H9 (cell line): ENCODE results near the gene TPM2. TPM values are rescaled to one million over a fixed set of nuclear protein-coding genes. Genes with fewer than 3 reads are reported as not detected.

Experiments used
- DNase-seq: peaks from one replicate; pipeline ENCODE4 v3.0.0-alpha.2; 2017
- H2AFZ ChIP-seq: one replicate; pipeline ENCODE4 v1.6.1; 2013; ENCODE audit warnings: mild to moderate bottlenecking, low read length, control low read depth, moderate library complexity
- H2AK5ac ChIP-seq: 2 replicates; pipeline ENCODE4 v1.6.1; 2013; ENCODE audit warnings: low read length, control low read depth, mixed read lengths; ENCODE audit not compliant: insufficient read length
- H2BK120ac ChIP-seq: one replicate; pipeline ENCODE4 v1.6.1; 2013; ENCODE audit warnings: low read depth, mild to moderate bottlenecking, low read length, control low read depth, inconsistent platforms; ENCODE audit not compliant: poor library complexity, severe bottlenecking
- H2BK12ac ChIP-seq: 2 replicates; pipeline ENCODE4 v1.6.1; 2013; ENCODE audit warnings: low read length, control low read depth, mixed read lengths, low read depth; ENCODE audit not compliant: insufficient read length
- H2BK15ac ChIP-seq: 2 replicates; pipeline ENCODE4 v1.6.1; 2013; ENCODE audit warnings: low read depth, low read length, control low read depth
- H2BK20ac ChIP-seq: one replicate; pipeline ENCODE4 v1.6.1; 2013; ENCODE audit warnings: low read depth, mild to moderate bottlenecking, low read length, control low read depth, inconsistent platforms; ENCODE audit not compliant: poor library complexity, severe bottlenecking
- H2BK5ac ChIP-seq: 2 replicates; pipeline ENCODE4 v1.6.1; 2013; ENCODE audit warnings: low read length, control low read depth, mixed read lengths; ENCODE audit not compliant: insufficient read length
- H3K14ac ChIP-seq: 2 replicates; pipeline ENCODE4 v1.6.1; 2013; ENCODE audit warnings: low read length, control low read depth; ENCODE audit not compliant: insufficient read depth
- H3K18ac ChIP-seq: 2 replicates; pipeline ENCODE4 v1.6.1; 2013; ENCODE audit warnings: low read depth, mild to moderate bottlenecking, mixed read lengths, low read length, control low read depth; ENCODE audit not compliant: insufficient read length
- H3K23ac ChIP-seq: 2 replicates; pipeline ENCODE4 v1.6.1; 2013; ENCODE audit warnings: low read length, control low read depth, mixed read lengths, low read depth; ENCODE audit not compliant: insufficient read length
- H3K23me2 ChIP-seq: 2 replicates; pipeline ENCODE4 v1.6.1; 2013; ENCODE audit warnings: low read depth, mild to moderate bottlenecking, mixed read lengths, low read length, control low read depth; ENCODE audit not compliant: insufficient read length, poor library complexity, severe bottlenecking
- H3K27ac ChIP-seq: 2 replicates; pipeline ENCODE4 v1.5.1; 2013; ENCODE audit warnings: low read length, control low read depth, mixed read lengths, low read depth; ENCODE audit not compliant: insufficient read length
- H3K27me3 ChIP-seq: 2 replicates; pipeline ENCODE4 v1.6.1; 2013; ENCODE audit warnings: low read length, control low read depth, inconsistent platforms; ENCODE audit not compliant: insufficient read depth
- H3K4ac ChIP-seq: 2 replicates; pipeline ENCODE4 v1.6.1; 2013; ENCODE audit warnings: low read depth, mild to moderate bottlenecking, control low read depth, inconsistent platforms, low read length, moderate library complexity
- H3K4me1 ChIP-seq: 2 replicates; pipeline ENCODE4 v1.6.1; 2013; ENCODE audit warnings: low read length, control low read depth, inconsistent platforms; ENCODE audit not compliant: insufficient read depth
- H3K4me2 ChIP-seq: 2 replicates; pipeline ENCODE4 v1.6.1; 2013; ENCODE audit warnings: low read length, control low read depth, mixed read lengths; ENCODE audit not compliant: insufficient read length, insufficient read depth
- H3K56ac ChIP-seq: 2 replicates; pipeline ENCODE4 v1.6.1; 2013; ENCODE audit warnings: low read depth, mild to moderate bottlenecking, mixed read lengths, low read length, control low read depth; ENCODE audit not compliant: insufficient read length
- H3K79me1 ChIP-seq: 2 replicates; pipeline ENCODE4 v1.6.1; 2013; ENCODE audit warnings: low read depth, mild to moderate bottlenecking, moderate library complexity, low read length, control low read depth, inconsistent platforms; ENCODE audit not compliant: insufficient read depth, poor library complexity, severe bottlenecking
- H3K79me2 ChIP-seq: 2 replicates; pipeline ENCODE4 v1.6.1; 2013; ENCODE audit warnings: low read length, control low read depth, inconsistent platforms; ENCODE audit not compliant: insufficient read depth
- H3K9ac ChIP-seq: 2 replicates; pipeline ENCODE4 v1.6.1; 2013; ENCODE audit warnings: low read length, control low read depth, mixed read lengths; ENCODE audit not compliant: insufficient read length; ENCODE audit errors: extremely low read depth
- H3K9me3 ChIP-seq: one replicate; pipeline ENCODE4 v1.6.1; 2013; ENCODE audit warnings: low read depth, low read length, inconsistent platforms; ENCODE audit not compliant: control insufficient read depth
- H3T11ph ChIP-seq: one replicate; pipeline ENCODE4 v1.6.1; 2013; ENCODE audit warnings: mild to moderate bottlenecking, low read length, control low read depth, inconsistent platforms
- H4K20me1 ChIP-seq: one replicate; pipeline ENCODE4 v1.6.1; 2013; ENCODE audit not compliant: control insufficient read depth, insufficient read length, insufficient read depth
- H4K5ac ChIP-seq: 2 replicates; pipeline ENCODE4 v1.6.1; 2013; ENCODE audit warnings: low read depth, mild to moderate bottlenecking, mixed read lengths, low read length, control low read depth; ENCODE audit not compliant: insufficient read length
- H4K8ac ChIP-seq: replicated peaks from 2 replicates; pipeline ENCODE4 v1.6.1; 2013; ENCODE audit warnings: low read length, control low read depth, mixed read lengths, low read depth; ENCODE audit not compliant: insufficient read length
- H4K91ac ChIP-seq: 2 replicates; pipeline ENCODE4 v1.6.1; 2013; ENCODE audit warnings: low read depth, mild to moderate bottlenecking, moderate library complexity, mixed read lengths, low read length, control low read depth; ENCODE audit not compliant: insufficient read length
- H3K27ac Mint-ChIP-seq, 3 experiments: 2 replicates in 2 of 3; 3 replicates in 1 of 3; pipeline ENCODE4 v1.8.0; 2020 to 2021; ENCODE audit warnings: mixed read lengths in 3 of 3, mild to moderate bottlenecking in 1 of 3, moderate library complexity in 1 of 3
- H3K27me3 Mint-ChIP-seq: 2 replicates; pipeline ENCODE4 v1.8.0; 2021; ENCODE audit warnings: low read depth, mild to moderate bottlenecking, moderate library complexity, mixed read lengths
- H3K36me3 Mint-ChIP-seq, 3 experiments: 2 replicates in 2 of 3; 3 replicates in 1 of 3; pipeline ENCODE4 v1.8.0; 2020 to 2021; ENCODE audit warnings: low read depth in 3 of 3, mixed read lengths in 3 of 3; ENCODE audit not compliant: insufficient read depth in 1 of 3
- H3K4me1 Mint-ChIP-seq, 2 experiments: 2 replicates each; pipeline ENCODE4 v1.8.0; 2020; ENCODE audit warnings: mixed read lengths in 2 of 2
- H3K4me3 Mint-ChIP-seq, 2 experiments: 2 replicates in 1 of 2; 3 replicates in 1 of 2; pipeline ENCODE4 v1.8.0; 2020 to 2021; ENCODE audit warnings: mild to moderate bottlenecking in 2 of 2, mixed read lengths in 2 of 2, moderate library complexity in 1 of 2
- H3K9me3 Mint-ChIP-seq, 2 experiments: 2 replicates in 1 of 2; 3 replicates in 1 of 2; pipeline ENCODE4 v1.8.0; 2020; ENCODE audit warnings: mild to moderate bottlenecking in 2 of 2, mixed read lengths in 2 of 2, moderate library complexity in 1 of 2
- CTCF ChIP-seq: fragments of 200-600 bp; sonication (generic); conservative IDR thresholded peaks from 3 replicates; pipeline ENCODE4 v1.8.0; 2021; ENCODE audit warnings: antibody characterized with exemption, mild to moderate bottlenecking
- WGBS: extraction: QIAGEN DNeasy Blood & Tissue Kit; methylation state at CpG from one replicate; pipeline ENCODE4 v1.1.7; 2013; ENCODE audit warnings: missing lambda C conversion rate, low lambda C conversion rate, mixed read lengths; ENCODE audit not compliant: insufficient read length; ENCODE audit errors: extremely low coverage; 5-methylcytosine and 5-hydroxymethylcytosine counted together
- total RNA-seq: library from RNA; stranded (reverse); gene quantifications from 2 replicates; pipeline ENCODE4 v1.2.1, GENCODE V29; 2021

Gene TPM2
- total RNA-seq, 1 experiment from 2014 or later, result 225 TPM

GRCh38 chr9:35717132-35717870, 27.6 kb upstream of the TPM2 start:
- Histone ChIP-seq H4K5ac (no peak overlapping the region), H3K56ac (no peak overlapping the region), H4K8ac (no peak overlapping the region), H3K14ac (no peak overlapping the region), H2BK120ac (no peak overlapping the region), H3K9me3 (no peaks in the 10 kb centered on the region), H2BK20ac (no peak overlapping the region), H2BK12ac (no peak overlapping the region), H3K27me3 (no peaks in the 10 kb centered on the region), H2BK5ac (no peak overlapping the region), H3K79me2 (no peaks in the 10 kb centered on the region), H2BK15ac (no peak overlapping the region), H3K4ac (no peak overlapping the region), H3K27ac (no peak overlapping the region), H3K4me1 (no peaks in the 10 kb centered on the region), H3K4me2 (no peak overlapping the region), H3K79me1 (no peaks in the 10 kb centered on the region), H2AFZ (no peak overlapping the region), H2AK5ac (no peak overlapping the region), H4K91ac (no peak overlapping the region), H3K23ac (no peak overlapping the region), H3K18ac (no peak overlapping the region), H3K23me2 (no peaks in the 10 kb centered on the region), H4K20me1 (no peaks in the 10 kb centered on the region), H3K9ac (no peak overlapping the region), H3T11ph (no peak overlapping the region)
- Mint-ChIP-seq H3K4me3 (no peak overlapping the region), H3K36me3 (peaks cover 52 to 97% (median 90%) of the 10 kb centered on the region in 3 experiments), H3K4me1 (peaks cover 0 to 9% of the 10 kb centered on the region in 2 experiments; a peak in 2 of 4 replicates), H3K9me3 (no peaks in the 10 kb centered on the region), H3K27ac (no peak overlapping the region), H3K27me3 (no peaks in the 10 kb centered on the region; the same call in 1 of the 2 replicates)
- no peak for TF ChIP-seq CTCF
- no CpG with 5 or more reads among the region's 14 CpGs for WGBS
- no peak for DNase-seq
